IMR-90 (cell line): ENCODE results near the gene WASL. TPM values are rescaled to one million over a fixed set of nuclear protein-coding genes. Genes with fewer than 3 reads are reported as not detected.

ENCODE experiments used
- NFE2L2 ChIP-seq: fragments of 150-350 bp; IDR thresholded peaks from 2 replicates; pipeline ENCODE4 v1.6.1; 2016; ENCODE audit warnings: low read depth, mild to moderate bottlenecking, low read length
- RCOR1 ChIP-seq: IDR thresholded peaks from 2 replicates; pipeline ENCODE4 v1.6.1; 2012; ENCODE audit warnings: mild to moderate bottlenecking, low read length, improper control_type of control experiment; ENCODE audit not compliant: insufficient replicate concordance
- polyA plus RNA-seq, 3 experiments: library from polyadenylated mRNA; depleted of rRNA; stranded (reverse); fragments of >200 nt; gene quantifications; 2 replicates each; pipeline ENCODE4 v1.2.3, GENCODE V29; 2012; ENCODE audit warnings: low replicate concordance in 1 of 3
- total RNA-seq: library from RNA; depleted of rRNA; stranded (reverse); fragments of >200 nt; gene quantifications from 2 replicates; pipeline ENCODE4 v1.2.3, GENCODE V29; 2012
- TF ChIP-seq, protein P1 (sequence below): fragments of 150-350 bp; IDR thresholded peaks from 2 replicates; pipeline ENCODE4 v1.6.1; 2016; ENCODE audit warnings: low read depth, mild to moderate bottlenecking, low read length, moderate library complexity, borderline replicate concordance

The WASL gene
- total and polyA plus RNA-seq, 2 of the 4 experiments (the other 2 are of a cell fraction): 2.3 to 7.9 TPM

GRCh38 chr7:123748734-123749536, at the start of gene WASL (continued):
- TF ChIP-seq, protein P1, sequence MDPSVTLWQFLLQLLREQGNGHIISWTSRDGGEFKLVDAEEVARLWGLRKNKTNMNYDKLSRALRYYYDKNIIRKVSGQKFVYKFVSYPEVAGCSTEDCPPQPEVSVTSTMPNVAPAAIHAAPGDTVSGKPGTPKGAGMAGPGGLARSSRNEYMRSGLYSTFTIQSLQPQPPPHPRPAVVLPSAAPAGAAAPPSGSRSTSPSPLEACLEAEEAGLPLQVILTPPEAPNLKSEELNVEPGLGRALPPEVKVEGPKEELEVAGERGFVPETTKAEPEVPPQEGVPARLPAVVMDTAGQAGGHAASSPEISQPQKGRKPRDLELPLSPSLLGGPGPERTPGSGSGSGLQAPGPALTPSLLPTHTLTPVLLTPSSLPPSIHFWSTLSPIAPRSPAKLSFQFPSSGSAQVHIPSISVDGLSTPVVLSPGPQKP: 0 out of 2 replicates have a peak, but pooled peaks have one; percentile 35
- TF ChIP-seq RCOR1 (no peak), NFE2L2 (no peak)
